Measurements from ENCODE around the gene L3MBTL4.
"Not testable (repeated sequence)": the region's sequence is repeated elsewhere in the genome, so short reads cannot be mapped to it uniquely, and the experiment has no call there.

L3MBTL4 gene

DNA sequence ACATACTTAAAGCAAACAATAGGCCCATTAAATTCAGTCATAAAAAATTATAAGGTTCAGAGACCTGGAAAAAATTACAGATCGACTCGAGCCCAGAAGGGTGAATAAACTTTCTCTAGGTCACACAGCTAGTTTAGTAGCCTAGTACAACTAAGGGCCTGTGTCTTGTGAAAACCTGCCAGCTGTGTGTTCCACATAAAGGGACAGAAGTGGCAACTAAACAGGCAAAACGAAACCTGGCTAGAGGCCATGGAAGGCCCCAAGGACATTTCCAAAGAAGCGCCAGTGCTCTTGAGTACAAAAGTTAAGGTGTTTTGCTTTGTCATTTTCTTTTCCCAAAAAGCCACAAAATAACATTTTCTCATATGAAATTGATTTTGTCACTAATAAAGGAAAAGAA is 164.9 kb downstream of the L3MBTL4 start:
- DNase-seq (ENCODE audit: low spot score), result no peak

GRCh38 chr18:6249170-6249569 is 165.5 kb downstream of the L3MBTL4 start:
- DNase-seq (ENCODE audit: low spot score), result no peak

- DNase-seq (ENCODE audit: low spot score), result no peak
Measured at GRCh38 chr18:6248017-6248416, 166.7 kb downstream of the L3MBTL4 start.

- no peak for DNase-seq (ENCODE audit: low spot score)
Measured at GRCh38 chr18:6242004-6242403, 172.7 kb downstream of the L3MBTL4 start.

- DNase-seq (ENCODE audit: low spot score), result no peak
Measured at GRCh38 chr18:6239716-6240115, 175.0 kb downstream of the L3MBTL4 start.

DNA sequence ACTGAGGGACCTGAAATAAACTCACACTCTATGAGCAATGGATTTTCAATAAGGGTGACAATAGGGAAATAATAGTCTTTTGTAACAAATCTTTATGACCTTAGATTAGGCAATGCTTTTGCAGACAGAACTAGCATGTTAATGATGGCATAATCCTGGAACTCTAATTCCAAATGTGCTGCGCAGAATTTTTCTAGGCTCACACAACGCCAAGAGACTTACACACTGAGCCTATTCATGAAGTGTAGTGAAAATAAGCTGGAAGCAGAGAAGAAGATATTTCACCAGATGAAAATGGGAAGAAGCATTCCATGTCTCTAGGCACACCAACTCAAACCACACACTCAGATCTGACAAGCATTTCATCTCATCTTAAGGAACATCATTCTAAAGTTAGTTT is 178.5 kb downstream of the L3MBTL4 start:
- no peak for DNase-seq (ENCODE audit: low spot score)

GRCh38 chr18:6222271-6222670 is 192.4 kb downstream of the L3MBTL4 start:
- DNase-seq (ENCODE audit: low spot score), result no peak

GRCh38 chr18:6221602-6222014 is 193.1 kb downstream of the L3MBTL4 start:
- DNase-seq (ENCODE audit: low spot score), result no peak

DNA sequence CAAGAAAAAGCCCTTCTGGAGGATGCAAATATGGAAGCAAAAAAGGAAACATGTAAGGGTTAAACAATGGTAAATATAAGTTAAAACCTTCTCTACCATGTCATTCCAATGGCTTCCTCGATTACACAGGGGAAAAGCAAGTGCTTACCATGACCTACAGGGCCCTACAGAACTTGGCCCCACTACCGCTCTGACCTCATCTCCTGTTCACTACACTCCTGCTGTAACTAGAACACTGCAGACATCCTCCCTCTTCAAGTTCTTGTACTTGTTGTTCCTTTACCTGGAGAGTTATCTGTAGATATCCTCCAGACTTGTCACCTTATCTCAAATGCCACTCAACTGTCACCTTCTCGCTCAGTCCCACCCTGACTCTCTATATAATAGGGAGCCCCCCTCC is 194.6 kb downstream of the L3MBTL4 start:
- DNase-seq (ENCODE audit: low spot score), result no peak

GRCh38 chr18:6219116-6219717 is 195.5 kb downstream of the L3MBTL4 start:
- no peak for DNase-seq (ENCODE audit: low spot score)

- no peak for DNase-seq (ENCODE audit: low spot score)
Measured at GRCh38 chr18:6215888-6216287, 198.8 kb downstream of the L3MBTL4 start.

DNA sequence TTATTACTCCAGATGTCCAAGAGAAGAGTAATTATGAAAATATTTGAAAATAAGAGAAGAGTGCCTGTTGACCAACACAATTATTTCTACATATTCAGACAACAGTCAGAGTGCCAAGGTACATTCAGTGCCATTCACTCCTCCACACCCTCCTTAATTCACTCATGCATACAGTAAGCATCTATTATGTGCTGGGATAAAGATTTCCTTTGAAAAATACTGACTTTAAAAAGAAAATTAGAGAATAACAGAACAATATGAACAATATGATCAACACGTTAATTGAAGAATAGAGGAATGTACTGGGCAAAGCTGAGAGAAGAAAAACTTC is 203.6 kb downstream of the L3MBTL4 start:
- no peak for DNase-seq (ENCODE audit: low spot score)

- no peak for DNase-seq (ENCODE audit: low spot score)
Measured at GRCh38 chr18:6210349-6211173, 204.2 kb downstream of the L3MBTL4 start.

DNA sequence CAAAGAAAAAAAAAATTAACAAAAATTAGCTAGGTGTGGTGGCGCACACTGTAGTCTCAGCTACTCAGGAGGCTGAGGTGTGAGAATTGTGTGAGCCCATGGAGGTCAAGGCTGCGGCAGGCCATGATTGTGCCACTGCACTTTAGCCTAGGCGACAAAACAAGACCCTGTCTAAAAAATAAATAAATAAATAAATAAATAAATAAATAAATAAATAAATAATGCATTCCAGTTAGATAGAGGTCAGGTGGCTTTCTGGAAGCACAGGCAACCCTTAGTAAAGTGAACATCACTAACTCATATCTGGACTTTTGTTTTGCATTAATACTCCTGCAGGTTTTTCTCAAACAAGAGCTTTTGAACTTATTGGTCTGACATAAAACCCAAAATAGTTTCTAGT is 206.8 kb downstream of the L3MBTL4 start:
- no peak for DNase-seq (ENCODE audit: low spot score)

DNA sequence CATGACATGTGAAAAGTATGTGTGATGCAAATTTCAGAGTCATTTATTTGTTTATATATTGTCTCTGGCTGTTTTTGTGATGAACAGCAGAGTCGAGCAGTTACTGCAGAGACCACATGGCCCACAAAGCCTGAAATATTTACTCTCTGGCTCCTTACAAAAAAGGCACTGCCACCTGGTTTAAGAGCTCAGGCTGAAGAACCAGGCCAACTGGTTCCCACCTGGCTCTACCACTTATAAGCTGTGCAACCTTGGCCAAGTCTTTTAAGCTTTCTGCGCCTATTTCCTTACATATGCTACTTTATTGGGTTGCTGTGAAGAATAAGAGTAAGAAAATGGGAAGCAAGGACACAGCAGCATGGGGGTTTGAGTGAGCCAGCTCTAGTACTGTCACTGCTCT is 207.6 kb downstream of the L3MBTL4 start:
- no peak for DNase-seq (ENCODE audit: low spot score)

- no peak for DNase-seq (ENCODE audit: low spot score)
Measured at GRCh38 chr18:6205706-6206105, 209.0 kb downstream of the L3MBTL4 start.

GRCh38 chr18:6204476-6204875 is 210.2 kb downstream of the L3MBTL4 start:
- DNase-seq (ENCODE audit: low spot score), result no peak

DNA sequence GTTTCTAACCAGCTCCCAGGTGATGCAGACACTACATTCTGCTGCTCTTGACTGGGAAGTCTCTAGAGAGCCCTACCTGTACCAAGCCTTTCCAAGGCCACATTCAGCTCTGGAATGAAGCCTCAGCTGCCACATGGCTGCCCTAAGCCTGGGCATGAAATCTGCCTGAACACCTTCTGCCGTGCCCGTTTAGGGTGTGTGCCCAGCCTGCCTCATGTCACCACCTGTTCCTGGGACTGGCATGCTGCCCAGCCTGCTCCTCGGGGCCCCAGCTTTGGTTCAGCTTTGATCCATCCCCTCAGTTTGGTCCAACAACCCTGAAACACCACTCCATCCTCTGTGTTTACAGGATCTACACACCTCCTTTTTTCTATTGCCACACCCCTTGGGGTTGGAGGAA is 210.9 kb downstream of the L3MBTL4 start:
- no peak for DNase-seq (ENCODE audit: low spot score)

GRCh38 chr18:6202861-6203260 is 211.8 kb downstream of the L3MBTL4 start:
- DNase-seq (ENCODE audit: low spot score), result no peak

DNA sequence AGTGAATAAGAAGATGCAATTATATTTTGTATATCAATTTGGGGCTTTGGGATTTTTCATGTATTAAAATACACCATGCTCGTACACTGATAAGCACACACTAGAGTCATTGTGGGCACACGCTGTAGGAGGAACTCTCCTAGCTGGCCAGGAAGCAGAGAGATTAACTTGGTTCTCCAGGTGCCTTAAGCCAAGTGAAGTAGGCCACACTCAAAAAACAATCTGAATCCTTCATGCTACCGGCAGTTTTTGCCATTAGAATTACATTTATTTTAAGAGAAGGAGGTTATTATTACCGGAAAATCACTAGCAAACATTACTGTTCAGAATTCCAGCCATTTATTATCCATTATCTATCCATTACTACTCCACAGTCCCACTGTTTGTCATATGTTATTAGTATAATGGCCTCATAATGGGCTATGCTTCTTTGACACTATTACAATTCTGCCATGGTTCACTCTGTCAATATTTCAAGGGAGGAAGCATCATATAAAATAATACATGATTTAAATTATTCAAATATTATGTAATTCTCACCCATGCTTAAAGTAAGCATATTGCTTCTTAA is 214.4 kb downstream of the L3MBTL4 start:
- DNase-seq (ENCODE audit: low spot score), result no peak

- DNase-seq (ENCODE audit: low spot score), result no peak
Measured at GRCh38 chr18:6199777-6200176, 214.9 kb downstream of the L3MBTL4 start.

DNA sequence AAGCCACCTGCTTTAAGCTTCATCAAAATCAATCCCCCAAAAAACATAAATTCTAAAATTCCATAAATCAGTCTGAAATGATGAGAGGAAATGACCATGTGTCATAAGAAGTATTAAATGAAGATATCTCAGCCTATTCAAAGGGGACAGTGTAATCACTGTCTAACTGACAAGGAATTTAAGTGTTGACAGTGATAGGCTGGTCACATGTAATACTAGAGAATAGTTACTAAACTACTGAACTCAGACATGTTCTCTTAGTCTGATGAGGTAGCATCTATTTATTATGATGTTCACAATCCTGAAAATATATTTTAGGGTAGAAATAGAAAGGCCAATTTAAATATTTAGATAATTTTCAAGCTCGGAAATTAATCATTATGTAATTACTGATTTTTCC is 216.1 kb downstream of the L3MBTL4 start:
- DNase-seq (ENCODE audit: low spot score), result no peak

- no peak for DNase-seq (ENCODE audit: low spot score)
Measured at GRCh38 chr18:6194640-6195039, 220.1 kb downstream of the L3MBTL4 start.

GRCh38 chr18:6185782-6186181 is 228.9 kb downstream of the L3MBTL4 start:
- DNase-seq (ENCODE audit: low spot score), result not testable (repeated sequence)
